Measurements from ENCODE around the gene CPNE4.

- TF ChIP-seq SUZ12 (IDR thresholded peaks at IDR 0.05; ENCODE audit: extremely low read depth, insufficient read depth, insufficient read length), result no peak
- no peak for TF ChIP-seq ZNF274 (IDR thresholded peaks at IDR 0.05; ENCODE audit: low read depth, low read length)
These were observed 332.7 kb downstream of the CPNE4 start for GRCh38 chr3:131702146-131702545.
